Vagina (tissue), 2 donors: ENCODE results near the gene RALGAPA1.

Experiments used
- CTCF ChIP-seq, 3 experiments: fragments of 450-650 bp in 2 of 3; fragments of 200-600 bp in 1 of 3; sonication (generic) in 1 of 3; IDR thresholded peaks; one replicate each; pipeline ENCODE4 v1.5.1; 2017 to 2019; ENCODE audit warnings: antibody characterized with exemption in 3 of 3, mild to moderate bottlenecking in 2 of 3, moderate library complexity in 2 of 3
- POLR2A ChIP-seq, 2 donors: fragments of 450-650 bp; IDR thresholded peaks; one replicate each; pipeline ENCODE4 v1.6.1; 2017; ENCODE audit warnings: antibody characterized with exemption in 2 of 2, mild to moderate bottlenecking in 2 of 2, moderate library complexity in 2 of 2

- TF ChIP-seq CTCF (IDR thresholded peaks at IDR 0.05) (no peak), POLR2A (IDR thresholded peaks at IDR 0.05) (no peak)
Measured at GRCh38 chr14:35760143-35760542, 49.0 kb downstream of the RALGAPA1 start.
